ENCODE measurements around the gene IL17A. TPM values are rescaled to one million over a fixed set of nuclear protein-coding genes. Genes with fewer than 3 reads are reported as not detected.
"Not testable (repeated sequence)": the region's sequence is repeated elsewhere in the genome, so short reads cannot be mapped to it uniquely, and the experiment has no call there.

Gene IL17A
- total RNA-seq, 4 donors from 2014 or later, result not detected

- no peak overlapping the region for H3K4me3 ChIP-seq (ENCODE audit: low read depth, poor library complexity, severe bottlenecking)
- WGBS, 2 donors, result 71 to 78% methylated on average over 3 of the region's 3 CpGs
- intact Hi-C loops (cut with DNase I; ENCODE audit: low total_unique reads), result no loop called here
- TF ChIP-seq, protein P1, sequence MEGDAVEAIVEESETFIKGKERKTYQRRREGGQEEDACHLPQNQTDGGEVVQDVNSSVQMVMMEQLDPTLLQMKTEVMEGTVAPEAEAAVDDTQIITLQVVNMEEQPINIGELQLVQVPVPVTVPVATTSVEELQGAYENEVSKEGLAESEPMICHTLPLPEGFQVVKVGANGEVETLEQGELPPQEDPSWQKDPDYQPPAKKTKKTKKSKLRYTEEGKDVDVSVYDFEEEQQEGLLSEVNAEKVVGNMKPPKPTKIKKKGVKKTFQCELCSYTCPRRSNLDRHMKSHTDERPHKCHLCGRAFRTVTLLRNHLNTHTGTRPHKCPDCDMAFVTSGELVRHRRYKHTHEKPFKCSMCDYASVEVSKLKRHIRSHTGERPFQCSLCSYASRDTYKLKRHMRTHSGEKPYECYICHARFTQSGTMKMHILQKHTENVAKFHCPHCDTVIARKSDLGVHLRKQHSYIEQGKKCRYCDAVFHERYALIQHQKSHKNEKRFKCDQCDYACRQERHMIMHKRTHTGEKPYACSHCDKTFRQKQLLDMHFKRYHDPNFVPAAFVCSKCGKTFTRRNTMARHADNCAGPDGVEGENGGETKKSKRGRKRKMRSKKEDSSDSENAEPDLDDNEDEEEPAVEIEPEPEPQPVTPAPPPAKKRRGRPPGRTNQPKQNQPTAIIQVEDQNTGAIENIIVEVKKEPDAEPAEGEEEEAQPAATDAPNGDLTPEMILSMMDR (IDR thresholded peaks at IDR 0.05), result no peak
- TF ChIP-seq POLR2A (IDR thresholded peaks at IDR 0.05), result no peak
- no peak for DNase-seq (ENCODE audit: low spot score in 2 of 2)
These were observed 4.2 kb downstream of the IL17A start for GRCh38 chr6:52190409-52190808.

DNA sequence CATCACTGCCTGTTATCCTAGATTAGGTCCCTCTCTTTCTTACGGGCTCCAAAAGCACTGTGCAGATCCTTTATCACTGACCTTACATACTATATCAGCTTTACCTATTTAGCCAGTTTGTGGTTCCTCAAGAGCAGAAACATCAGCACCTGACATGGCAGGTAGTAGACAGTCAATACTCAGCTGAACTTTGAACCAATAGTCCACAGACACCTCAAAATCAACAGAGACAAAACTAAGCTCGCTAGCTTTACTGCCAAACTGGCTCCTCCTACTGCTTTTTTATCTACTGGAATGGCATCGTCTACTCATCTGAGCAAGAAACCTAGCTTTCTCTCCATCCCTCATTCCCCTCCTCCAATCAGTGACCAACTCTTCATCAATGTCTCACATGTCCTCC, 5.6 kb downstream of the IL17A start:
- no peak for TF ChIP-seq POLR2A (IDR thresholded peaks at IDR 0.05)
- TF ChIP-seq, protein P1 (IDR thresholded peaks at IDR 0.05), result no peak
- H3K4me3 ChIP-seq (ENCODE audit: low read depth, poor library complexity, severe bottlenecking), result no peak overlapping the region
- 60 to 70% methylated on average over 3 of the region's 3 CpGs for WGBS, 2 donors
- intact Hi-C loops (cut with DNase I; ENCODE audit: low total_unique reads), result no loop called here
- no peak for DNase-seq (ENCODE audit: low spot score in 2 of 2)

DNA sequence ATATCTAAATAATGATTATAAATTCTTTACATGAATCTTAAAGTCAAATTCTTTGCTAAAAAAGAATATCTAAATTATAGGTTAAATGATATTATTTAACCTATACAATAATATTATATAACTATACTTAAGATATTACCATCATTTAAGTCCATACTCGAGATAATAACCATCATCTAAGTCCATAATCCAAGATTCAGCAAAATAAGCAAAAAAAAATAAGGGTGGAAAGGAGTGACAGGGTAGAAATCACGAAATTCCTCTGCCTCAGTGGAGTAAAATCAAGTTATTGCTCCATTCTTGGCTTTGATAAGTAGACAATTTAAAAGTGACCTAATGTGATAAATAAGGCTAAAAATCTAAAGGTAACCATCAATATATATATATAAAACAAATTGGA, 9.7 kb downstream of the IL17A start:
- no peak for DNase-seq (ENCODE audit: low spot score in 2 of 2)
- TF ChIP-seq, protein P1 (IDR thresholded peaks at IDR 0.05), result no peak
- no peak for TF ChIP-seq POLR2A (IDR thresholded peaks at IDR 0.05)
- H3K4me3 ChIP-seq (ENCODE audit: low read depth, poor library complexity, severe bottlenecking), result no peak overlapping the region
- WGBS, 2 donors, result 40 to 47% methylated on average over 2 of the region's 2 CpGs
- intact Hi-C loops (cut with DNase I; ENCODE audit: low total_unique reads), result no loop called here

DNA sequence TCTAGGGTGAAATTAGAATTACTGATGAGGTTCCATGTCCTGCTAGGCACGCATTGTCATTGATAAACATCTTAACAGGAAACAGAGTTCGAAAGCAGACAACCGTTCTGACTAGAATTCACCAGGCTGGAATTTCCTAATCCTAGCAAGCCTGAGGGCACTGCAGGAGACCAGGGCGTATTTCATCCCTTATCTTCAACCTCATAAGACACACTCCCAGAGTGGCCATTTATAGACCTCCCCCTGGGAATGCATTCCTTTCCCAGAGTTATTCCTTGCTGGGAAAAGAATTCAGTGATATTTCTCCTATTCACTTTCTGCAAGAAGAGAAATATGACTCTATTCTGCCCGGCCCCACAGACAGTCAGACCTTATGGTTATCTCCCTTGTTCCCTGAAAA, 13.9 kb downstream of the IL17A start:
- DNase-seq (ENCODE audit: low spot score in 2 of 2); intact Hi-C loops (cut with DNase I; ENCODE audit: low total_unique reads); H3K4me3 ChIP-seq (ENCODE audit: low read depth, poor library complexity, severe bottlenecking): not testable (repeated sequence)
- 44 to 61% methylated on average over 5 of the region's 5 CpGs for WGBS, 2 donors

DNA sequence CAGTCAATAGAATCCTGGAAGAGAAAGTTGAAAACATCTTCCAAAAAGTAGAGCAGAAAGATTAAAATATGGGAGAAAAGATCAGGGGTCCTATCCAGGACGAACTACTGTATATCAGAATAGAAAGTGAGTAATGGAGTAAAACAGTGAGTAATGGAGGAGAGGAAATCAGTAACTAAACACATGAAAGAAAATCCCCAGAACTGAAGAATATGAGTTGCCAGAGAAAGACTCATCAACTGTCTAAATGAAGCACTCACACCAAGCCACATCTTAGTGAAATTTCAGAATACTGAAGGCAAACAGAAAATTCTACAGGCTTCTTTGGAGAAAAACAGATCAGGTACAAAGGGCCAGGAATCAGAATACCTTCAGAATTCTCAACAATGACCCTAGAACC, 14.9 kb downstream of the IL17A start:
- H3K4me3 ChIP-seq (ENCODE audit: low read depth, poor library complexity, severe bottlenecking), result no peak overlapping the region
- no peak for TF ChIP-seq POLR2A (IDR thresholded peaks at IDR 0.05)
- TF ChIP-seq, protein P1 (IDR thresholded peaks at IDR 0.05), result no peak
- intact Hi-C loops (cut with DNase I; ENCODE audit: low total_unique reads), result no loop called here
- 54% methylated on average over 1 of the region's 1 CpG; no CpG with 5 or more reads in 1 of the 2 donors for WGBS, 2 donors
- DNase-seq (ENCODE audit: low spot score in 2 of 2), result no peak

GRCh38 chr6:52201493-52201892, 15.3 kb downstream of the IL17A start:
- no peak for DNase-seq (ENCODE audit: low spot score in 2 of 2)
- TF ChIP-seq POLR2A (IDR thresholded peaks at IDR 0.05), result no peak
- TF ChIP-seq, protein P1 (IDR thresholded peaks at IDR 0.05), result no peak
- H3K4me3 ChIP-seq (ENCODE audit: low read depth, poor library complexity, severe bottlenecking), result no peak overlapping the region
- intact Hi-C loops (cut with DNase I; ENCODE audit: low total_unique reads), result no loop called here

All from lower leg skin (tissue), 4 donors.